HEK293T (cell line): ENCODE data around the gene SHC4.

Experiments
- ARNT ChIP-seq: fragments of 450-650 bp; IDR thresholded peaks from 2 replicates; pipeline ENCODE4 v1.6.1; 2017; ENCODE audit warnings: mild to moderate bottlenecking
- HDGF ChIP-seq: fragments of 450-650 bp; IDR thresholded peaks from 2 replicates; pipeline ENCODE4 v1.6.1; 2017; ENCODE audit warnings: antibody characterized with exemption, borderline replicate concordance
- SUZ12 ChIP-seq: fragments of 450-650 bp; IDR thresholded peaks from 2 replicates; pipeline ENCODE4 v1.6.1; 2016; ENCODE audit warnings: mild to moderate bottlenecking
- TARDBP ChIP-seq: fragments of 450-650 bp; IDR thresholded peaks from 2 replicates; pipeline ENCODE4 v1.6.1; 2016

GRCh38 chr15:48856942-48857341 lies 106.8 kb downstream of the SHC4 start:
- no peak for TF ChIP-seq HDGF
- no peak for TF ChIP-seq TARDBP
- TF ChIP-seq ARNT = no peak
- no peak for TF ChIP-seq SUZ12
